GM19372 (cell line): ENCODE results near the gene ALKAL2.
A peak's percentile ranks its signal among the peaks of the same experiment; 100 is the strongest.

Source experiments
- ATAC-seq: cut with Tn5 transposase; IDR thresholded peaks from one replicate; pipeline ENCODE4 v1.9.1; 2021; ENCODE audit warnings: mild to moderate bottlenecking, low read depth, moderate library complexity; ENCODE audit not compliant: unreplicated experiment

Gene ALKAL2

DNA sequence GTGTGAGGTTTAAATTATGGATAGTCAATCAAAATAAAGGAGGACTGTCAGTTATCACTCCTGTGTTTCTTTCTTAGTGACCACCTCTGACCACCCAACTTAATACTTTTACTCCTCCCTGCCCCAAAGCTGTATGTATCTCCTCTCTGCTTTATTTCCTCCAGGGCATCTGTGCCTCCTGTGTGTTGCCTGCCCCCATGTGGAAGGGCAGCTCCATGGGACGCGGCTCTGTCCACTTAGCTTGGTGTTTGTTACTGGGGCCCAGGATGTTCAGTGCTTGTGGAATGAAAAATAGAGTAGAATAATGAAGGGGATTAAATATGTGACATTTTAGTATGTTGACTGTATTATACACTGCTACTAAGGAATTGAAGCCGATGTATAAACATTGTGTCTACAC, 13.4 kb downstream of the ALKAL2 start:
- no peak for ATAC-seq

- no peak for ATAC-seq
Measured at GRCh38 chr2:273333-273732, 14.6 kb downstream of the ALKAL2 start.

DNA sequence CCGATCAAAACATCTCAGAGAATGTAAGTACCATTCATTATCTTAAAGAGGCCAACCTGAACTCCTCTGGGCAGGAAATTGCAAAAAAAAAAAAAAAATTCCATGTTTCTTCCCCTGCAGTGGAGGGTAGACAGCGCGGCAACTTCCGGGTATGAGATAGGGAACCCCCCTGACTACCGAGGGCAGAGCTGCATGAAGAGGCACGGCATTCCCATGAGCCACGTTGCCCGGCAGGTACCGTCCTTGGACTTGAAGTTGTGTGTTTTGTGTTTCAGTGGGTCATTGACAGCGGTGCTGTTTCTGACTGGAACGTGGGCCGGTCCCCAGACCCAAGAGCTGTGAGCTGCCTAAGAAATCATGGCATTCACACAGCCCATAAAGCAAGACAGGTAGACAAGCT, 16.0 kb downstream of the ALKAL2 start:
- no peak for ATAC-seq

DNA sequence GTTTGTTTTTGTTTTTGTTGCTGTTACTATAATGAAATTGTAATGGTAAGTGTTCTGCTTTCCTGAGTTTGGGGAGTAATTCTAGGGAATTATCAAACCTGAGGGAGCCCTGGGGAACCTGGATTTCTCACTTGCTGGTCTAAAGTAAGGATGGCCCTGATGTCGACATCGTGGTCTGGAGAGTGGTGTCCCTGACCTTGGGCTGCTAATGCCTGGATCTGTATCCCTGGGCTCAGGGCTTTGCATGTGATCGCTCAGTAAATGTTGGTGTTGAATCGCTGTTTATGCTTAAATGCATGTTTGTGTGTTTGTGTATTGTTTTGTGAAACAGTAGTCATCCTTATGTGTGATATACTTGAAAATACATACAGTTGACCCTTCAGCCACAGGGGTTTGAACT, 17.0 kb downstream of the ALKAL2 start:
- no peak for ATAC-seq

DNA sequence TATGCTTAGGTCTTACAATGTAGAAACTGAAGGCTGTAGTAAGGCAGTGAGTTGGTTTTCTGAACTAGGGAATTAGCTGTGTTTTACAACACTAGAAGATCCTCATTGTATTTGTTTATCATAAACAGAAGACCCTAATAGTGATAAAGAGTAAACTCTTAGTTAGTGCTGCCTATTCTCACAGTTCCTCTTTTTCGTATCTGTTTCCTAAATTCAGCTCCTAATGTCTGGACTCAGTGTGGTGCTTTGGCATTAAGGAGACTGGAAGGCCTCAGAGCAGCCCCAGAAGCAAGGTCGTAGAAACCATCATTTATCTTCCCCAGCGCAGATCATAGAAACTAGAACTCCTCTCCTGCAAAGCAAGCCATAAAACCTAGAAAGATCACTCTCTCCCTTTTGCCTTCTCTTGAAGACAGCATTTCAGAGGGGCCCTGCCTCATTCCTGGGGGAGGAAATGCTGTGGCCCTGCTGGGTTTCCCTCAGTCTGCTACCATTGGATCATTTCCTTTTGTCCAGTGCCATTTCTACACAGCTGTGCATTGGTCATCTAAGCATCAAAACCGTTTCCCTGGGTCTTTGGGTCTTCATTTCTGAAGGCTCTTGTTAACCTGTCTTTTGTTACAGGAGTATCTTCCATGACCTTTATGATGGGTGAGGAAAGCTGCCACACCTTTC, 18.4 kb downstream of the ALKAL2 start:
- no peak for ATAC-seq

- ATAC-seq, result no peak
Measured at GRCh38 chr2:268323-268722, 19.6 kb downstream of the ALKAL2 start.

DNA sequence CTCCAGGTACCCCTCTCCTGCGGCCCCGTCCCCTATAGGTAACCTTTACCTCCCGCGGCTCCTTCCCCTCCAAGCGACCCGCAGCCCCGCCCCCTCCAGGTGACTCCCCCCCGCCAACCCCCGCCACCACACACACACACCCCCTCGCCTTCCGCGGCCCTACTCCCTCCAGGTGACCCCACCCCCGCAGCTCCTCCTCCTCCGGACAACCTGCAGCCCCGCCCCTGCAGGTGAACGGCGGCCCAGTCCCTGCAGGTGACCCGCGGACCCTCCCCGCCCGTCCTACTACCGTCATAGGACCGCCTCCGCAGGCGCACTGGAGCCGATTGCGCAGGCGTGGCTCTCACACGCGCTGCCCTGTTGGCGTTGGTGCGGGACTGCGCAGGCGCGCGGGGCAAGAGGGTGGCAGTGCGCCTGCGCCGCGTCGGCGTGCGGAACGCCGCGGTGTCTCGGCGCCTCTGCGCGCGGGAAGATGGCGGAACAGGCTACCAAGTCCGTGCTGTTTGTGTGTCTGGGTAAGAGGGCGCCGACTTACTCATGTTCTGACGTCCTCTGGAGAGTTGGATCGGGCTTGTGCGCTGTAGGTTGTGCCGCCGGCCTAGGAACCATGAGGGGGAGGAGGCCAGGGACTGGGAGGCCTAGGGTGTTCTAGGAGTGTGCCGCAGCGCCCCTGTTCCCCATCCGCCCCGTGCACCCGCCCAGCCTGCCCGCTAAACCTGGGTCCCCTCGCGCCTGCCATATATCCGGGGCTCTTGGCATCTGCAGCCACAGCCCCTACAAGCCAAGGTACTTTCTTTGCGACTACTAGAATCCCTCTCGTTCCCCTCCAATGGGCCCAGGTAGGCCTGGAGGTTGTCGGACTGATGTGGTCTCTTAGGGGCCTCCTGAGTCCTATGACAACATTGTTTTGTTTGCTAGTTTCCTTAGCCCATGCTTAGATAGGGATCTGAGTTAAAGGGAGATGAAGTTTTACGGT, 23.1 kb downstream of the ALKAL2 start, which contains the start of gene ACP1:
ACP1 (plus strand) TSS at position 455 of the 976 bp plus-strand sequence; CDS start at position 473, 18 bp downstream.
- peak; percentile 82 for ATAC-seq

- peak; percentile 23 for ATAC-seq
Measured at GRCh38 chr2:263774-264492, 24.0 kb downstream of the ALKAL2 start, which contains the start of gene SH3YL1. SH3YL1 (minus strand) TSS chr2:264032; CDS start chr2:263984, 48 bp downstream.

DNA sequence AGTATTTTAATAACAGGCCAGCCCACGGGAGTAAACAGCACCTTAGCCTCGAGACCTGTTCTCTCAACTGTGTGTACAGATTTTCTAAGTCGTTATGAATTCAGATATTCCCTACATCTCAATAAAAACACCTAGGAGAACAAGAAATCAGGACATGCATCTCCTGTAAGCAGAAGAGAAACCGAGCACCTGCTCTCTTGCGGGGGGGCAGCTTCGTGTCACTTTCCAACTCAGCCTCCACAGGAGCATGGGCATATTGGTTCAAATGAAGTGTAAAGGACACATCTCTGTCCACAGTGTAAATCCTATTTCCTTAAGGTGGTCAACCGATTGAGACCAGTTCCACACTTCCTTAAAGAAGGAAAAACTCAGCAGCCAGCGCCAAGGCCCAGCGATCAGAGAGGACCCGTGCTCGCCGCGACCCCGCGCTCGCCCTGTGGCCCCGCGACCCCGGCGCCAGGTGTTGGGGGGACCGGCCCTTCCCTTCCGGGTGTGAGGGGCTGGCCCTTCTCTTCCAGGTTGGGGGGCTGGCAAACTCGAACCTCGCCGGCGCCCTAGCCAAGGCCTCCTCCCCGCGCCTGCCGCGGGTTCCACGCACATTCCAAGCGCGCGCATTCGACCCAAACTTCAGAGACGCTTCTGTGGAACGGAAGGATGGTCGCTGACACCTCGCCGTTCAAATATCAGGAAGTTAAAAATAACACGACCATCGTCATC, 24.7 kb downstream of the ALKAL2 start:
- no peak for ATAC-seq

- ATAC-seq, result no peak
Measured at GRCh38 chr2:262117-262516, 25.8 kb downstream of the ALKAL2 start.

DNA sequence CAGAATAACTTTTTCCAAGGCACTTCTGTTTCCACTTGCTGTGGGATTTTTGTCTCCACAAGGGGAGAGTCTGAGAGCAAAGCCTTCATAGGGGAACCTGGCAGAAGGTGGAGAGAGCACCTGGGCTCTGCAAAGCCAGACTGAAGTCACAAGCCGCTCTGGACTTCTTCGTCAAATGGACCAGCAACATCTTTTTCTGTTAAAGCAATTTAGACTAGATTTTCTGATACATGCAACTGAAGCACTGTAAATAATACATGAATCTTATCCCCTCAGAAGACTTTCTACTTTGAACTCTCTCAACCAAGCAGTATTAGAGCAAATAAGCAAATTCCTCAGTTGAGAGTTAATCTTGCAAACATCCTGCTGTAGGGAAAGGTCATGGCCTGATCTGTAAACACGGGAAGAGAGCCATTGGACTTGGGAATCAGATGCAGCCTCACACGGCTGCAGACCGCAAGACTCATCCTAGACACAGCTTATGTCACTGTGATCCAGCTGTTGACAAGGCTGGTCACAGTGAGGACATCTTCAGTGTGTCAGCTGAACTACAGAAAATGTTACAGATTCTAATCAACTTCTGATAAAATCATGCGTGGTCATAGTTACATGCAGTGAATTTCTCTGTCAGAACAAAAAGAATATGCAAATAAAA, 27.3 kb downstream of the ALKAL2 start:
- ATAC-seq, result no peak

GRCh38 chr2:259789-260331, 28.0 kb downstream of the ALKAL2 start:
- ATAC-seq, result no peak

DNA sequence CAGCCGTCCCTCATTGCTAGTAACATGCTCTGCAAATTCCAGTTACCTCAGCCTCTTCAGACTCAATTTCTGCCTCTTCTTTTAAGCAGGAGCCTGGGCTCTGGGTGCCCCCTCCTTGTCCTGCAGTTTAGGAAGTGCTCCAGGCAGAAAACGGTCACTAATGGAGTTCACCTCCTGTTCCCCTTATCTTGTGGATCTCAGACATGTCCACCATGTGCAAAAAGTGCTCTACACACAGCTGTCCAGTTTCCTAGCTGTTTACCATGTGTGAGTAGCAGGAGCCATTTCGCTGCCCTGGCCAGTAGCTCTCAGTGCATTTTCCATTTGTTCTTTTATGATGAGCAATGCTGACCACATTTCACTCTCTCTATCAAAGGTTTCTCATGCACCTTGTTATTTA, 29.0 kb downstream of the ALKAL2 start:
- ATAC-seq, result no peak

- no peak for ATAC-seq
Measured at GRCh38 chr2:257842-258241, 30.0 kb downstream of the ALKAL2 start.

- ATAC-seq, result no peak
Measured at GRCh38 chr2:257429-257828, 30.5 kb downstream of the ALKAL2 start.

DNA sequence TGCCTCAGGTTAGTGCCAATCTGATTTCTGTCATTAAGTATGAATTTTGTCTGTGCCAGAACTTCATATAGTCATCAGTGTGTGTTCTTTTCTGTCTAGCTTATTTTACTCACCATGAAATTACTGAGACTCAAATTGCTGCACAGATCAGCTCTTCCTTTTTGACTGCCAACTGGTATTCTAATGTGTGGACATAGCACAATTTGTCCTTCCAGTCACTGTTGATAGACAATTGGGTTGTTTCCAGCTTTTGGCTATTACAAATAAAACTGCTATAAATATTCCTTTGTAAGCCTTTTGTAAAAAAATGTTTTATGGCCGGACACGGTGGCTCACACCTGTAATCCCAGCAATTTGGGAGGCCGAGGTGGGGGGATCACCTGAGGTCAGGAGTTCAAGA, 31.8 kb downstream of the ALKAL2 start:
- no peak for ATAC-seq

- ATAC-seq, result no peak
Measured at GRCh38 chr2:255195-255594, 32.7 kb downstream of the ALKAL2 start.

DNA sequence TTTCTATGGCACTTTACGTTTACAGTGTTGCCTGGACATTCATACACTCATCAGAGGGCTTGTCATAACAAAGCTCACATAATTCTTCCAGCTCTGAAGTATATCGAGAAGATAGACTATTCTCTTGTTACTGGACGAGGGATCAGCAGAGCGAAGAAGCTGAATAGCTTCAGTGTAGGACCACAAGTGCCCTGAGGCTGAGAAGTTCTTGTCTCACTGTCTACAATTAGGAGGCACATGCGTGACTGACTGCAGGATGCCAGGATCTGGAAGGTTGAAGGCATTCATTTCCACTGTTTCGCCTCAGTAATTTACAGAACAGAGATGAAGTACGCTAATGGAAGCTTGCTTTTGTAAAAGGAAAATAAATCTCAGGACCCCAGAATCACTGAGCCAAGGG, 33.6 kb downstream of the ALKAL2 start:
- ATAC-seq, result no peak

- ATAC-seq, result no peak
Measured at GRCh38 chr2:253202-253638, 34.7 kb downstream of the ALKAL2 start.
